Left lung (tissue), 10 donors: Measurements from ENCODE around the gene TMC1. TPM values are rescaled to one million over a fixed set of nuclear protein-coding genes. Genes with fewer than 3 reads are reported as not detected.
"Not testable (repeated sequence)": the region's sequence is repeated elsewhere in the genome, so short reads cannot be mapped to it uniquely, and the experiment has no call there.

Source experiments
- ATAC-seq: fragments of 200-7000 bp; cut with Tn5 transposase; one replicate; pipeline ENCODE4 v1.9.1; 2020; ENCODE audit warnings: moderate library complexity
- DNase-seq, 4 donors: peaks; one replicate each; pipeline ENCODE4 v3.0.0-alpha.2; 2013 to 2020
- H3K27ac ChIP-seq, 2 donors: fragments of 200-600 bp; sonication (generic) in 1 of 2; one replicate each; pipeline versions ENCODE4 v1.5.0 to v1.8.0; 2020 to 2021
- H3K27me3 ChIP-seq, 2 donors: fragments of 200-600 bp; sonication (generic) in 1 of 2; one replicate each; pipeline versions ENCODE4 v1.5.0 to v1.8.0; 2020 to 2021
- H3K36me3 ChIP-seq, 2 donors: fragments of 200-600 bp; sonication (generic) in 1 of 2; one replicate each; pipeline versions ENCODE4 v1.5.0 to v1.8.0; 2020 to 2021
- H3K4me1 ChIP-seq, 2 donors: fragments of 200-600 bp; one replicate each; pipeline ENCODE4 v1.8.0; 2021
- H3K4me3 ChIP-seq, 2 donors: fragments of 200-600 bp; sonication (generic) in 1 of 2; one replicate each; pipeline versions ENCODE4 v1.5.0 to v1.8.0; 2020 to 2021; ENCODE audit warnings: mild to moderate bottlenecking in 1 of 2
- H3K9me3 ChIP-seq, 2 donors: fragments of 200-600 bp; sonication (generic) in 1 of 2; one replicate each; pipeline versions ENCODE4 v1.5.0 to v1.8.0; 2020 to 2021
- CTCF ChIP-seq, 2 donors: fragments of 200-600 bp; sonication (generic) in 1 of 2; IDR thresholded peaks; one replicate each; pipeline versions ENCODE4 v1.5.0 to v1.8.0; 2021; ENCODE audit warnings: antibody characterized with exemption in 2 of 2
- intact Hi-C, 2 donors: fragments of 100-400 bp; cut with DNase I; formaldehyde crosslinking; loops; one replicate each; pipeline versions ENCODE4 v1.11.2 to v1.14.2; 2022
- polyA plus RNA-seq, 6 donors: library from polyadenylated mRNA; unstranded; fragments of 120-200 nt; gene quantifications; one replicate each; pipeline ENCODE4 v1.2.1, GENCODE V29; 2013; ENCODE audit not compliant: insufficient read length in 6 of 6
- total RNA-seq, 2 donors: library from RNA; stranded (reverse); fragmentation: NEBNext Ultra II Directional; extraction: Animal tissue kit (Norgen Biotek cat#: 25700); gene quantifications; one replicate each; pipeline ENCODE4 v1.2.1, GENCODE V29; 2021
- donor health status: DM: no; HTN: yes; CAD: no.
- donor health status: DM: no; HTN: no; CAD: no.

Gene TMC1
- total and polyA plus RNA-seq, 8 donors, result 0.26 to 0.81 (median 0.55) TPM; not detected in 1

DNA sequence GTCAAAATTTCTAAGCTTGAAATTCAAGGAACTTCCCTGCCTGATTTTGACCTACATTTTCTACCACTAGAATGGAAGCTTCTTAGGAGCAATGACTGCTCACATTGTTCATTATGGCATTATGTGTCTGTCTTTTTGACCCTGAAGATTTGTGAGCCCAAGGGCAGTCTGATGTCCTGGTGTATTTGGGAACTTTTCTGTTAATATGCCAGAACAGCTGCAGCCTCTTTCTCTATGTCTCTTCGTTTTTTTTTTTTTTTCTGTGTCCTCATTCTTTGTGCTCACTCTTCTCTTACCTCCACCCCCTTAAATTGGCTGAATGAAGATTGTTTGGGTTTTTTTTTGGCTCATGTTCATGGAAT is 34.8 kb upstream of the TMC1 start:
- Histone ChIP-seq H3K4me3 (no peak overlapping the region), H3K36me3 (no peaks in the 10 kb centered on the region), H3K27me3 (no peaks in the 10 kb centered on the region), H3K27ac (no peak overlapping the region), H3K9me3 (no peaks in the 10 kb centered on the region), H3K4me1 (no peaks in the 10 kb centered on the region)
- no peak for TF ChIP-seq CTCF (IDR thresholded peaks at IDR 0.05)
- no peak for DNase-seq
- ATAC-seq, result no peak
- intact Hi-C loops, result no loop called here

- H3K4me1 ChIP-seq, H3K4me3 ChIP-seq, H3K27me3 ChIP-seq, H3K36me3 ChIP-seq, intact Hi-C loops, DNase-seq, ATAC-seq, H3K27ac ChIP-seq, H3K9me3 ChIP-seq: not testable (repeated sequence)
Measured at GRCh38 chr9:72487665-72488064, 33.7 kb upstream of the TMC1 start.

DNA sequence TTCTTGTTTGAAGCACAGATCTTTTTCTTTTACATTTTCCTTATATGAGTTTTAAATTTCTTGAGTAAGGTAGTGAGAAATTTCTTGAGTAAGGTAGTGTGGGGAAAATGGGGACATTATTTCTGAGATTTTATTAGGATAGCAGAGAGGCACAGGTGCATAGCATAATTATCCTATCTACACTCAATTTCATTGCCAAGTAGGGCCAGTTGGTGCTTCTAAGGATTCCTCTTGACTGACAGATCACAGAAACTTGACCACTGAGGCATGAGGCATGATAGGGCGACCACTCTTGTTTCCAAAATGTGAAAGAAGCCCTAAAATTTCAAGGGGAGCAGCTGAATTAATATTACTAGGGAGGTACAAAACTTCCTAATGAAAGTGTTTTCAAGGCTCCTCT is 31.4 kb upstream of the TMC1 start:
- no peak for ATAC-seq
- intact Hi-C loops, result no loop called here
- no peak for TF ChIP-seq CTCF (IDR thresholded peaks at IDR 0.05)
- no peak for DNase-seq
- no peaks in the 10 kb centered on the region for H3K27me3 ChIP-seq
- no peaks in the 10 kb centered on the region for H3K4me1 ChIP-seq
- no peak overlapping the region for H3K27ac ChIP-seq
- H3K36me3 ChIP-seq, result no peaks in the 10 kb centered on the region
- no peaks in the 10 kb centered on the region for H3K9me3 ChIP-seq
- H3K4me3 ChIP-seq, result no peak overlapping the region

DNA sequence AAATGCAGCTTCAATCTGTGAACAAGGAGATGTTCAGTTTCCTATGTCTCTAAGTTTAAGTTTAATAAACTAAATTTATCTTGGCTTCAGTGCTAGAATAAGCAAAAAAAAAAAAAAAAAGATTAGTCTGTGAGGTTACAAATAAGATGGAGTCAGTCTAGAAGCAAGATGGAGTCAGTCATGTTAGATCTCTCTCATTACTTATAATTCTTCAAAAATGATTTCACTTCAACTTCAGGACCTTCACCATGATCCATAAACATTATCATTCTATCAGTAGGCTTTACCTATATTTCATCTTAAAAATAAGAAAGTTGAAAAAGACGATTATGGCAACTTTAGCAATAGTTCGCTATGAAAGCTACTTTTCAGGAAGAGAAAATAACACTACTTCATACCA is 30.2 kb upstream of the TMC1 start:
- no peak overlapping the region for H3K4me3 ChIP-seq
- no peak overlapping the region for H3K27ac ChIP-seq
- no peaks in the 10 kb centered on the region for H3K4me1 ChIP-seq
- no peaks in the 10 kb centered on the region for H3K9me3 ChIP-seq
- ATAC-seq, result no peak
- intact Hi-C loops, result no loop called here
- TF ChIP-seq CTCF (IDR thresholded peaks at IDR 0.05), result no peak
- no peak for DNase-seq
- no peaks in the 10 kb centered on the region for H3K27me3 ChIP-seq
- H3K36me3 ChIP-seq, result no peaks in the 10 kb centered on the region

- Histone ChIP-seq H3K4me3 (no peak overlapping the region), H3K4me1 (no peaks in the 10 kb centered on the region), H3K27me3 (no peaks in the 10 kb centered on the region), H3K9me3 (no peaks in the 10 kb centered on the region), H3K36me3 (no peaks in the 10 kb centered on the region), H3K27ac (no peak overlapping the region)
- DNase-seq (no peak), ATAC-seq (no peak)
- intact Hi-C loops, result no loop called here
- no peak for TF ChIP-seq CTCF (IDR thresholded peaks at IDR 0.05)
Measured at GRCh38 chr9:72494051-72494450, 27.4 kb upstream of the TMC1 start.

- intact Hi-C loops, result no loop called here
- Histone ChIP-seq H3K9me3 (no peaks in the 10 kb centered on the region), H3K4me3 (no peak overlapping the region), H3K4me1 (no peaks in the 10 kb centered on the region), H3K27me3 (no peaks in the 10 kb centered on the region), H3K36me3 (no peaks in the 10 kb centered on the region), H3K27ac (no peak overlapping the region)
- TF ChIP-seq CTCF (IDR thresholded peaks at IDR 0.05), result no peak
- no peak for ATAC-seq
- no peak for DNase-seq
Measured at GRCh38 chr9:72497447-72498046, 23.9 kb upstream of the TMC1 start.
